ENCODE data around the gene TALDO1. TPM values are rescaled to one million over a fixed set of nuclear protein-coding genes. Genes with fewer than 3 reads are reported as not detected.
"Not testable (repeated sequence)": the region's sequence is repeated elsewhere in the genome, so short reads cannot be mapped to it uniquely, and the experiment has no call there.

Gene TALDO1
- total RNA-seq, 6 experiments from 2014 or later: 102 to 184 (median 150) TPM

- ATAC-seq (peak in 3 of 4 donors; percentile 4 to 8 (median 7)), DNase-seq (peak; percentile 31 to 58 (median 50))
- peaks cover 0 to 15% (median 0%) of the 10 kb centered on the region in 4 donors for H3K36me3 ChIP-seq
- H3K9me3 ChIP-seq: no peaks in the 10 kb centered on the region
- no peak for TF ChIP-seq CTCF (IDR thresholded peaks at IDR 0.05)
- no peak for TF ChIP-seq POLR2A (IDR thresholded peaks at IDR 0.05)
- WGBS (ENCODE audit: insufficient coverage, low coverage, low lambda C conversion rate, missing lambda C conversion rate): 23% methylated on average over 12 of the region's 17 CpGs
- H3K27me3 ChIP-seq: no peaks in the 10 kb centered on the region
- intact Hi-C loops (cut with DNase I): loop anchor here (10.0 kb wide), 1 partner anchor 65 kb away; no protein-coding TSS in a partner anchor
- no peak overlapping the region for H3K4me3 ChIP-seq
- H3K27ac ChIP-seq: peak overlapping the region in 1 of 3 donors; percentile 37
- H3K4me1 ChIP-seq: peaks cover 0 to 7% (median 0%) of the 10 kb centered on the region in 4 donors
Observed at GRCh38 chr11:729492-730074, 17.7 kb upstream of the TALDO1 start.

- H3K9me3 ChIP-seq: no peaks in the 10 kb centered on the region
- no peaks in the 10 kb centered on the region for H3K36me3 ChIP-seq
- H3K27me3 ChIP-seq: no peaks in the 10 kb centered on the region
- WGBS (ENCODE audit: insufficient coverage, low coverage, low lambda C conversion rate, missing lambda C conversion rate): 67% methylated on average over 1 of the region's 20 CpGs
- H3K27ac ChIP-seq: no peak overlapping the region
- H3K4me3 ChIP-seq: no peak overlapping the region
- peaks cover 0 to 7% (median 0%) of the 10 kb centered on the region in 4 donors for H3K4me1 ChIP-seq
- ATAC-seq: no peak
- TF ChIP-seq CTCF (IDR thresholded peaks at IDR 0.05) (no peak), POLR2A (IDR thresholded peaks at IDR 0.05) (no peak)
- no peak for DNase-seq
- intact Hi-C loops (cut with DNase I): no loop called here
Observed at GRCh38 chr11:733072-733471, 14.2 kb upstream of the TALDO1 start.

GRCh38 chr11:734541-734940, 12.7 kb upstream of the TALDO1 start:
- H3K36me3 ChIP-seq; H3K4me1 ChIP-seq; H3K27ac ChIP-seq; ATAC-seq; intact Hi-C loops (cut with DNase I); H3K4me3 ChIP-seq; H3K27me3 ChIP-seq; H3K9me3 ChIP-seq; DNase-seq: not testable (repeated sequence)
- 93% methylated on average over 22 of the region's 26 CpGs for WGBS (ENCODE audit: insufficient coverage, low coverage, low lambda C conversion rate, missing lambda C conversion rate)

- no peak for ATAC-seq
- H3K4me1 ChIP-seq: no peaks in the 10 kb centered on the region
- TF ChIP-seq CTCF (IDR thresholded peaks at IDR 0.05): no peak
- intact Hi-C loops (cut with DNase I): no loop called here
- no peaks in the 10 kb centered on the region for H3K9me3 ChIP-seq
- 57% methylated on average over 7 of the region's 11 CpGs for WGBS (ENCODE audit: insufficient coverage, low coverage, low lambda C conversion rate, missing lambda C conversion rate)
- H3K36me3 ChIP-seq: no peaks in the 10 kb centered on the region
- no peak for DNase-seq
- no peak overlapping the region for H3K4me3 ChIP-seq
- H3K27ac ChIP-seq: no peak overlapping the region
- no peaks in the 10 kb centered on the region for H3K27me3 ChIP-seq
Observed at GRCh38 chr11:737366-737765, 9.9 kb upstream of the TALDO1 start.

- H3K9me3 ChIP-seq; H3K27ac ChIP-seq; DNase-seq; intact Hi-C loops (cut with DNase I); H3K4me3 ChIP-seq; H3K36me3 ChIP-seq; H3K27me3 ChIP-seq; H3K4me1 ChIP-seq: not testable (repeated sequence)
- 60% methylated on average over 2 of the region's 10 CpGs for WGBS (ENCODE audit: insufficient coverage, low coverage, low lambda C conversion rate, missing lambda C conversion rate)
- peak in 1 of 4 donors; percentile 29 for ATAC-seq
Observed at GRCh38 chr11:737899-738298, 9.4 kb upstream of the TALDO1 start.
